Loucy (cell line): ENCODE measurements around the gene ADAD2.

Experiments used
- CTCF ChIP-seq: fragments of 200-600 bp; sonication (generic); conservative IDR thresholded peaks from 2 replicates; pipeline ENCODE4 v1.5.1; 2014; ENCODE audit warnings: mild to moderate bottlenecking, antibody characterized with exemption, low read length
- EZH2phosphoT487 ChIP-seq: fragments of 200-600 bp; IDR thresholded peaks from 2 replicates; pipeline ENCODE4 v1.6.1; 2018; ENCODE audit warnings: antibody characterized with exemption, mild to moderate bottlenecking, moderate library complexity, borderline replicate concordance

- TF ChIP-seq CTCF: no peak
- no peak for TF ChIP-seq EZH2phosphoT487
Observed at GRCh38 chr16:84242839-84243238, 51.9 kb downstream of the ADAD2 start.
